ENCODE measurements around the gene POTEJ. TPM values are rescaled to one million over a fixed set of nuclear protein-coding genes. Genes with fewer than 3 reads are reported as not detected.
"Not testable (repeated sequence)": the region's sequence is repeated elsewhere in the genome, so short reads cannot be mapped to it uniquely, and the experiment has no call there.

The POTEJ gene
- total RNA-seq, 1 donor from 2014 or later = 0.21 TPM

DNA sequence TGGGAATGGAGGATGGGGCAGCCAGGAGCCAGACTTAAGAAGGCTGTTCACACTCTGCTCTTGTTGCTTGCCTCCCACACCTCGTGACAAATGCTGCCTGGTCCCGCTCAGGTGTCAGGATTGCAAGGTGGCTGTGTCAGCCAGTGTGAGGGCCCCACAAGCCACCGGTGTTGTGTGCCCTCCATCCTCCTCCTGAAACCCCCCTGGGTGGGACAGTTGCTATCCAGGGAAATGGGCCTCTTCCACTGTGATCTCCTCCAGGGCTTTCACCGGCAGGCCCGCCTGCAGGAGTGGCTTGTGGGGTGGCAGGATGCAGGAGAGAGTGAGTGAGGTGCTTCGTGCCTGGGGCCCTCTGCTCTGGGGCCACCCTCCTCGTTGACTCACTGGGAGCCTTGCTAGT lies 28.3 kb upstream of the POTEJ start:
- H3K9me3 ChIP-seq (ENCODE audit: low read depth); H3F3A ChIP-seq (ENCODE audit: low read depth); H3K79me2 ChIP-seq (ENCODE audit: low read depth); H3K36me3 Mint-ChIP-seq; H3K36me3 ChIP-seq; H3K4me3 ChIP-seq; H3K4me2 ChIP-seq; H3K4me1 Mint-ChIP-seq; H3K9ac ChIP-seq; H4K20me1 ChIP-seq (ENCODE audit: low read depth); H3K4me3 Mint-ChIP-seq; H3K9me3 Mint-ChIP-seq; H3K27me3 ChIP-seq; DNase-seq (ENCODE audit: low spot score); H2AFZ ChIP-seq (replicated peaks); H3K27ac Mint-ChIP-seq; H3K27me3 Mint-ChIP-seq (ENCODE audit: insufficient read depth, low read depth); H3K4me1 ChIP-seq; H3K27ac ChIP-seq: not testable (repeated sequence)

DNA sequence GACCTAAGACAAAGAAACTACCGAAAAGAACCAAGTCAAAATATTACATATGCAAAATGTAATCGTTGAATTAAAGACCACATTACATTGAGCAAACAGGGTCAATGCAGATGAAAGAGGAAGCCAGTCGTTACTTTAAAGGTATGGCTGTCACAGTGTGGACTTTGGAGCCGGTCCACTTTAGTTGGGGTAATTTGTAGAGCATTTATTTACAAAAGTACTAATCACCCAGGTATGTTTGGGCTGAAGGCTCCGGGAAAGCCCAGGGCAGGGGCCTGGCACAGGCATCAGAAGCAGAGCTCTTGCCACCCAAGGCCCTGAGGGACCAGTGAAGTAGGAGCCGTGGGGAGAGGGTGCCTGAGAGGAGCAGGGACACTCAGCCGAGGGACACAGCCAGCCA lies 27.7 kb upstream of the POTEJ start:
- H3K4me1 ChIP-seq; H3K9me3 Mint-ChIP-seq; H3K9me3 ChIP-seq (ENCODE audit: low read depth); H3K36me3 ChIP-seq; H3K4me3 Mint-ChIP-seq; H3K9ac ChIP-seq; H3K27ac ChIP-seq; H3K27me3 ChIP-seq; H3K4me3 ChIP-seq; H3K79me2 ChIP-seq (ENCODE audit: low read depth); H3F3A ChIP-seq (ENCODE audit: low read depth); H3K4me1 Mint-ChIP-seq; H3K4me2 ChIP-seq; H3K27ac Mint-ChIP-seq; H3K36me3 Mint-ChIP-seq; DNase-seq (ENCODE audit: low spot score); H4K20me1 ChIP-seq (ENCODE audit: low read depth); H2AFZ ChIP-seq (replicated peaks); H3K27me3 Mint-ChIP-seq (ENCODE audit: insufficient read depth, low read depth): not testable (repeated sequence)

DNA sequence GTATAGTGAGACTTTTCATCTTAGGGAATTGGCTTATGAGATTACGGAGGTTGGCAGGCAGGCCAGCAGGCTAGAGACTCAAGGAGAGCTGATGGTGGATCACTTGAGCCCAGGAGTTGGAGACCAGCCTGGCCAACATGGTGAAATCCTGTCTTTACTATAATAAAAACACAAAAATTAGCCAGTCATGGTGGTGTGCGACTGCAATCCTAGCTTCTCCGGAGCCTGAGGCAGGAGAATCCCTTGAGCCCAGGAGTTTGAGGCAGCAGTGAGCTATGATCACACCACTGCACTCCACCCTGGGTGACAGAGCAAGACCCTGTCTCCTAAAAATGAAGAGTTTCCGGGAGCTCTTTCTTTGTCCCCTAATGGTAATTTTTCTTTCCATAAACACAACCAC lies 26.5 kb upstream of the POTEJ start:
- H3K4me1 ChIP-seq; H2AFZ ChIP-seq (replicated peaks); H3K9me3 ChIP-seq (ENCODE audit: low read depth); H3K27me3 Mint-ChIP-seq (ENCODE audit: insufficient read depth, low read depth); H3K36me3 ChIP-seq; H3F3A ChIP-seq (ENCODE audit: low read depth); H3K4me3 Mint-ChIP-seq; H4K20me1 ChIP-seq (ENCODE audit: low read depth); H3K9ac ChIP-seq; H3K4me2 ChIP-seq; H3K79me2 ChIP-seq (ENCODE audit: low read depth); H3K36me3 Mint-ChIP-seq; H3K27ac ChIP-seq; H3K27me3 ChIP-seq; H3K4me1 Mint-ChIP-seq; H3K27ac Mint-ChIP-seq; H3K4me3 ChIP-seq; H3K9me3 Mint-ChIP-seq; DNase-seq (ENCODE audit: low spot score): not testable (repeated sequence)

DNA sequence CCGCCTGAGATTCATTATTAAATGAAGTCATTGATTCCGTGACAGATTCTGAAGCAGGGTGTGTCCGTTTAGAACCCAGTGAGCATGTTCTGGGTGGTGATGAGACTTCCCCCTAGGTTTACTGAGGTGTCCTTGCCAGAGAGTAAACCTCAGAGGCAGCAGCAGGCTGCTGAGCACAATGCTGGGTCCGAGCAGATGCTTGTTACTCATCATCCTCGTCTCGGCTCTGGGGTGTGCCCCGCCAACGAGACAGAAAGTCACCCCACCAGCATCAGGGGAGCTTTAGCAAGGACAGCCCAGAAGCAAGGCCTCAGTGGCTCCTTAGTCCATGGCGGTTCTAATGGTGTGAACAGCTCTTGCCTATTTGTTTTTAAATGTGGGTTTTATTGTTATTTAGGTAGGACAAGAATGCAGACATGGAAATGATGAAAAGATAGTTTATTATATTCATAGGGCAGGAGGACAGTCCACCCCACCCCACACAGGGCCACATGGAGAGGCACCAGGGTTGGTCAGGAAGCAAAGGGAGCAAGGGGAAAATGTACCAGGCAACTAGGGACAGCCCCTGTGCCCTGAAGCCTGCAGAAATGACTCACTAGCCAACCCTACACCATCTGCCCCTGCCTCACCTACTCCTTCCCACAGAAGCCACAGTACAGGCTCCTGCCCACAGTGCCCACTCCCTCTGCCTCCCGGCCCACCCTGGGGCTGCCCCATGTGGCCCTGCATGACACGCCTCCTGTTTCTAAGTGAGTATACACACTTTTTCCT lies 22.4 kb upstream of the POTEJ start:
- not testable (repeated sequence) for H3K4me3 Mint-ChIP-seq; H3K4me2 ChIP-seq; H3K4me3 ChIP-seq; H3K4me1 Mint-ChIP-seq; H3K27me3 Mint-ChIP-seq (ENCODE audit: insufficient read depth, low read depth); H3F3A ChIP-seq (ENCODE audit: low read depth); H3K9ac ChIP-seq; H3K9me3 Mint-ChIP-seq; H3K79me2 ChIP-seq (ENCODE audit: low read depth); H4K20me1 ChIP-seq (ENCODE audit: low read depth); H3K27ac Mint-ChIP-seq; H2AFZ ChIP-seq (replicated peaks); H3K27ac ChIP-seq; DNase-seq (ENCODE audit: low spot score); H3K27me3 ChIP-seq; H3K9me3 ChIP-seq (ENCODE audit: low read depth); H3K4me1 ChIP-seq; H3K36me3 Mint-ChIP-seq; H3K36me3 ChIP-seq

DNA sequence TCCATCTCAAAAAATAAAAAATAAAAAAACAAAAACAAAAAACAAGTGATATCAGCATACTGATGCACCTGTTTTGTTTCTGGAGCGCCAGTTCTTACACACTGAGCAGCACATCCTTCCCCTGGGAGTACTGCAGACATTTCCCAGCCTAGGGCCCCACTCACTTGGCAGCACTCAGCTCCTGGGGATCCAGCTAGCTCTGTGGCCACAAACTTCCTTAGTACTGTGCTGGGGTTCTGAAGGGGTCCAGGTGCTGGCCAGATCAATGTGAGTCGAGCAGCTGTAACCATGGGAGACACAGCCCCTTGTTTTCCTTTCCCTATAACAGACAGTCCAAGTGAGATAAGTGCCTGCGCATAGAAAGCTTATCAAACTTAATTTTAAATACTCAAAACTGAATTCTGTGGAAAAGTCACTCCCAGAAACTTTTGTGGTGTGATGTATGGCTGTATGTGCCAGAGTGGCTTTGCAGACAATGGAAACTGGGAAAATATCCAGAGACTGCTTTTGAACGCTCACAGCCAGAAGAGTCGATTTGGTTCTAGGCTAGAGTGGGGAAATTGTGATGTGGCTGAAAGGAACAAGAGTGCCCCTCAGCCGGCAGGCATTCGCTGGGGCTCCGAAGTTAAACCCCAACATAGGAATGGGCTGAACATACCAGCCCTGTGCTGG lies 20.9 kb upstream of the POTEJ start:
- not testable (repeated sequence) for H2AFZ ChIP-seq (replicated peaks); H3K27me3 Mint-ChIP-seq (ENCODE audit: insufficient read depth, low read depth)

DNA sequence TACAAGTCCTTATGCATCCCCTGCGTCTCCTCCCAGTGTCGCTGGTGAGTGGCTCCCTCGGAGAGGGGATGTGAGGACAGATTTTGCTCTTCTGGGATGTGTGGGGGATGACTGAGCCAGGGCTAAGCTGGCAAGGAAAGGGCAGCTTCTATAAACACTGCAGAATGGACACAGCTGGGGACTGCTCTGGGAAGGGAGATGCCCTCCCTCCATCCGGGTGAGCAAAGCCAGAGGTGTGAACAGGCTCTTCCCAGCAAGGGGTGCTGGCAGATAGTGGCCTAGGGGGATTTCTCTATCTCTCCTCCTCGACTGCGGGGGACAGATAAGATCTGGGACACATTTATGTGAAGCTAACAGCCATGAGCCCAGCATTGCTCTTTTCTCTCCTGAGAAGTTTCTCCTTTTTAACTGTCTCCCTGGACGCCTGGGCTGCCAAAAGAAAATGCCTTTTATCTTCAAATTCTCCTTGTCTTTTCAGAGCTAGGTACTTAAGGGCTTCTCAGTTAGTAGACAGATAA lies 20.3 kb upstream of the POTEJ start:
- H3K4me1 Mint-ChIP-seq; H3K9ac ChIP-seq; H3K36me3 Mint-ChIP-seq; H3F3A ChIP-seq (ENCODE audit: low read depth); H3K4me3 ChIP-seq; H3K4me1 ChIP-seq; H3K4me2 ChIP-seq; H3K27ac ChIP-seq; H3K9me3 ChIP-seq (ENCODE audit: low read depth); H3K36me3 ChIP-seq; H2AFZ ChIP-seq (replicated peaks); H3K79me2 ChIP-seq (ENCODE audit: low read depth); H3K4me3 Mint-ChIP-seq; H3K27ac Mint-ChIP-seq; H4K20me1 ChIP-seq (ENCODE audit: low read depth); H3K27me3 ChIP-seq; DNase-seq (ENCODE audit: low spot score); H3K27me3 Mint-ChIP-seq (ENCODE audit: insufficient read depth, low read depth); H3K9me3 Mint-ChIP-seq: not testable (repeated sequence)

More for the DNA sequence above, 20.9 kb upstream of the POTEJ start:
- not testable (repeated sequence) for H3K9ac ChIP-seq; DNase-seq (ENCODE audit: low spot score); H3K4me2 ChIP-seq; H3K4me3 Mint-ChIP-seq; H3K4me1 Mint-ChIP-seq; H3K36me3 Mint-ChIP-seq; H3K9me3 ChIP-seq (ENCODE audit: low read depth); H3K27ac ChIP-seq; H4K20me1 ChIP-seq (ENCODE audit: low read depth); H3K36me3 ChIP-seq; H3K4me1 ChIP-seq; H3K27me3 ChIP-seq; H3K9me3 Mint-ChIP-seq; H3K4me3 ChIP-seq; H3K79me2 ChIP-seq (ENCODE audit: low read depth); H3F3A ChIP-seq (ENCODE audit: low read depth); H3K27ac Mint-ChIP-seq

DNA sequence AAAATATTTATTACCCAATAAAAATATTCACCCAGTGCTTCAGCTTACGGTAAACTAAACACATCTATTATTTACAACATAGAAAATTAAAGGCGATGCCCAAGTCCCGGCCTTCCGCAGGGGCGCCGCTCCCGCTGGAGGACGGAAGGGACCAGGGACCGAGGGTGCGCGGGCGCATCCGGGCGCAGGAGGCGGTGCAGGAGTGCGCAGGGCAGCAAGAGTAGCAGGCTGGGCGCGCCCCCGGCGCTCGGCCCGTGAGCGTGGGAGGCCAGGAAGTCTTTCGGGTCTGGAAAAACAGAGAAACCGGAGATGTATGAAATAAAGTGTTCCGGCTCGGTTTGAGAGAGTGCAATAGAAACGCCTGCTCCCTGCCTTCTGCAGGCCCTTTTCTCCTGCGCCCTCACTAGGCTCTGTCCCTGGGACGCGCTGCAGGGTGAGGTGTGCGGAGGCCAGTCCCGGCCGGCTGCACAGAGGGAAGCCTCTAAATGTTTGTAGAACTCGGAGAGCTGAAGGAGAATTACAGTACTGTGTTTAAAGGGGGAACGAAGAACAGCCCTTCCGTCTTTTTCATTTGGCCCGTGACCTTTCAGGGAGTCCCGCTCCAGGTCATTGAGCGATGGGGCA lies 18.3 kb upstream of the POTEJ start:
- not testable (repeated sequence) for H3K27me3 Mint-ChIP-seq (ENCODE audit: insufficient read depth, low read depth)

DNA sequence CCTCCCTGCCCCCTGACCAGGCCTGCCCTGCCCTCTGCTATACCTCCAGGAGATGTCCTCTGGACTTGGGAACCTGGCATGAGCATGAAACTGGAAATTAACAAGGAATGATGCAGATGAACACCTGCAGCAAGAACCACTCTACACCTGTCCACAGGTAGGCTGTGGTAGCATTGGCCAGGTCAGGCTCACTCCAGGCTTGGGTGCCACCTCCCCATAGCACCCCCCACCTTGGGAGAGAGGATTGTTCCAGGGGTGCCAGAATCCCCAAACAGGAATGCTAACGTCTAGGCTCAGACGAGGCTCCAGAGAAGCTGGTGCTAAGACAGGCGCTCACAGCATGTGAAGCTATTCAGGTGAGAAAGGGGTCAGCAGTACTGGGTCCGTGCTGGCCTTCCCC lies 17.2 kb upstream of the POTEJ start:
- H3K9me3 ChIP-seq (ENCODE audit: low read depth); H3K4me3 Mint-ChIP-seq; H3K9me3 Mint-ChIP-seq; H3K4me3 ChIP-seq; H3K27ac ChIP-seq; H3K36me3 Mint-ChIP-seq; H3K4me1 ChIP-seq; H3K36me3 ChIP-seq; H3K27ac Mint-ChIP-seq; H3K4me2 ChIP-seq; H4K20me1 ChIP-seq (ENCODE audit: low read depth); H3K27me3 ChIP-seq; H3K79me2 ChIP-seq (ENCODE audit: low read depth); H3F3A ChIP-seq (ENCODE audit: low read depth); H3K4me1 Mint-ChIP-seq; H3K27me3 Mint-ChIP-seq (ENCODE audit: insufficient read depth, low read depth); DNase-seq (ENCODE audit: low spot score); H2AFZ ChIP-seq (replicated peaks); H3K9ac ChIP-seq: not testable (repeated sequence)

More for the DNA sequence above, 18.3 kb upstream of the POTEJ start:
- H3K4me1 ChIP-seq; H3K27ac ChIP-seq; H3K27me3 ChIP-seq; H3K4me1 Mint-ChIP-seq; H3K4me3 Mint-ChIP-seq; H3F3A ChIP-seq (ENCODE audit: low read depth); H3K36me3 ChIP-seq; H2AFZ ChIP-seq (replicated peaks); H3K36me3 Mint-ChIP-seq; H3K9me3 ChIP-seq (ENCODE audit: low read depth); H3K79me2 ChIP-seq (ENCODE audit: low read depth); H3K4me3 ChIP-seq; H4K20me1 ChIP-seq (ENCODE audit: low read depth); H3K27ac Mint-ChIP-seq; DNase-seq (ENCODE audit: low spot score); H3K4me2 ChIP-seq; H3K9me3 Mint-ChIP-seq; H3K9ac ChIP-seq: not testable (repeated sequence)
